HG02981 (cell line): Measurements from ENCODE around the gene VPS13D.

Experiments
- ATAC-seq: cut with Tn5 transposase; IDR thresholded peaks from one replicate; pipeline ENCODE4 v1.9.1; 2021; ENCODE audit warnings: mild to moderate bottlenecking, moderate library complexity; ENCODE audit not compliant: unreplicated experiment

Gene VPS13D

GRCh38 chr1:12417389-12417788, 187.6 kb downstream of the VPS13D start:
- ATAC-seq, result no peak

- ATAC-seq, result no peak
These were observed 190.3 kb downstream of the VPS13D start for GRCh38 chr1:12420171-12420570.

- no peak for ATAC-seq
These were observed 192.7 kb downstream of the VPS13D start for GRCh38 chr1:12422488-12422887.

- no peak for ATAC-seq
These were observed 194.3 kb downstream of the VPS13D start for GRCh38 chr1:12424087-12424529.

- ATAC-seq, result no peak
These were observed 195.0 kb downstream of the VPS13D start for GRCh38 chr1:12424793-12425192.

GRCh38 chr1:12426030-12426429, 196.2 kb downstream of the VPS13D start:
- ATAC-seq, result no peak

GRCh38 chr1:12428334-12428733, 198.5 kb downstream of the VPS13D start:
- ATAC-seq, result no peak

- ATAC-seq, result no peak
These were observed 200.7 kb downstream of the VPS13D start for GRCh38 chr1:12430525-12430924.

- ATAC-seq, result no peak
These were observed 203.1 kb downstream of the VPS13D start for GRCh38 chr1:12432897-12433296.

GRCh38 chr1:12433323-12434053, 203.7 kb downstream of the VPS13D start:
- no peak for ATAC-seq

GRCh38 chr1:12434174-12434573, 204.3 kb downstream of the VPS13D start:
- ATAC-seq, result no peak

- no peak for ATAC-seq
These were observed 204.9 kb downstream of the VPS13D start for GRCh38 chr1:12434686-12435085.

- ATAC-seq, result peak; percentile 75
These were observed 206.0 kb downstream of the VPS13D start for GRCh38 chr1:12435639-12436344.

GRCh38 chr1:12436345-12436658, 206.5 kb downstream of the VPS13D start:
- no peak for ATAC-seq

- no peak for ATAC-seq
These were observed 207.2 kb downstream of the VPS13D start for GRCh38 chr1:12436817-12437599.

- no peak for ATAC-seq
These were observed 207.8 kb downstream of the VPS13D start for GRCh38 chr1:12437629-12438028.

GRCh38 chr1:12438349-12438924, 208.6 kb downstream of the VPS13D start:
- peak; percentile 49 for ATAC-seq

- no peak for ATAC-seq
These were observed 209.2 kb downstream of the VPS13D start for GRCh38 chr1:12439073-12439472.

GRCh38 chr1:12441414-12442105, 211.7 kb downstream of the VPS13D start:
- ATAC-seq, result no peak

GRCh38 chr1:12442217-12442616, 212.4 kb downstream of the VPS13D start:
- peak; percentile 41 for ATAC-seq

GRCh38 chr1:12443151-12443550, 213.3 kb downstream of the VPS13D start:
- no peak for ATAC-seq
